22Rv1 (cell line): Measurements from ENCODE around the gene MYO5C.

Experiments
- CTCF ChIP-seq: fragments of 450-650 bp; IDR thresholded peaks from 2 replicates; pipeline ENCODE4 v1.5.1; 2017; ENCODE audit warnings: mild to moderate bottlenecking
- ZFX ChIP-seq: fragments of 450-650 bp; IDR thresholded peaks from 2 replicates; pipeline ENCODE4 v1.6.1; 2017; ENCODE audit warnings: antibody characterized with exemption, borderline replicate concordance

- TF ChIP-seq CTCF: no peak
- no peak for TF ChIP-seq ZFX
These were observed 18.0 kb downstream of the MYO5C start for GRCh38 chr15:52277575-52277974.
